ENCODE results near the gene MAP3K14. TPM values are rescaled to one million over a fixed set of nuclear protein-coding genes. Genes with fewer than 3 reads are reported as not detected.

MAP3K14 gene
- total and polyA plus RNA-seq, 4 donors, result 1.2 to 7.8 (median 4.2) TPM

- no peak overlapping the region for H3K27ac ChIP-seq (ENCODE audit: low read depth in 1 of 2, low read length in 2 of 2)
- whole genome bisulfite sequencing, result 80% methylated on average over 4 of the region's 4 CpGs
Measured at GRCh38 chr17:45353043-45353442, 36.2 kb upstream of the MAP3K14 start.

GRCh38 chr17:45351831-45352230 is 35.0 kb upstream of the MAP3K14 start:
- H3K4me1 ChIP-seq (ENCODE audit: control insufficient read depth in 4 of 4, insufficient read depth in 4 of 4, low read length in 3 of 4), result no peaks in the 10 kb centered on the region
- no peak overlapping the region for H3K27ac ChIP-seq (ENCODE audit: low read depth in 1 of 2, low read length in 2 of 2)
- no peak for DNase-seq (ENCODE audit: low spot score)
- H3K36me3 ChIP-seq (ENCODE audit: control insufficient read depth in 4 of 4, insufficient read depth in 3 of 4, low read depth in 1 of 4, low read length in 3 of 4), result no peaks in the 10 kb centered on the region
- no peak overlapping the region for H3K9ac ChIP-seq (ENCODE audit: low read depth in 1 of 2, low read length in 2 of 2)
- H3K4me3 ChIP-seq (ENCODE audit: low read depth in 1 of 3, low read length in 3 of 3), result no peak overlapping the region
- H3K9me3 ChIP-seq (ENCODE audit: control insufficient read depth in 4 of 4, low read length in 3 of 4), result peaks cover 0 to 3% (median 0%) of the 10 kb centered on the region in 4 donors
- WGBS, result 97% methylated on average over 2 of the region's 2 CpGs
- no peaks in the 10 kb centered on the region for H3K27me3 ChIP-seq (ENCODE audit: control insufficient read depth in 4 of 4, insufficient read depth in 4 of 4, low read length in 3 of 4)
- TF ChIP-seq RXRA (IDR thresholded peaks at IDR 0.05) (no peak), EGR1 (IDR thresholded peaks at IDR 0.05; ENCODE audit: low read depth in 2 of 2) (no peak), NR2F2 (IDR thresholded peaks at IDR 0.05) (no peak), MAX (IDR thresholded peaks at IDR 0.05) (no peak), HNF4G (IDR thresholded peaks at IDR 0.05) (no peak), GABPA (IDR thresholded peaks at IDR 0.05 in 1 of 2, conservative IDR thresholded peaks at IDR 0.05 in 1 of 2) (no peak), CTCF (IDR thresholded peaks at IDR 0.05; ENCODE audit: low read depth, low read length, missing input control) (no peak), TAF1 (conservative IDR thresholded peaks at IDR 0.05) (no peak)

More at GRCh38 chr17:45353043-45353442, 36.2 kb upstream of the MAP3K14 start:
- Histone ChIP-seq H3K9me3 (ENCODE audit: control insufficient read depth in 4 of 4, low read length in 3 of 4) (peaks cover 0 to 3% (median 0%) of the 10 kb centered on the region in 4 donors), H3K4me1 (ENCODE audit: control insufficient read depth in 4 of 4, insufficient read depth in 4 of 4, low read length in 3 of 4) (no peaks in the 10 kb centered on the region), H3K27me3 (ENCODE audit: control insufficient read depth in 4 of 4, insufficient read depth in 4 of 4, low read length in 3 of 4) (no peaks in the 10 kb centered on the region), H3K9ac (ENCODE audit: low read depth in 1 of 2, low read length in 2 of 2) (no peak overlapping the region), H3K36me3 (ENCODE audit: control insufficient read depth in 4 of 4, insufficient read depth in 3 of 4, low read depth in 1 of 4, low read length in 3 of 4) (no peaks in the 10 kb centered on the region), H3K4me3 (ENCODE audit: low read depth in 1 of 3, low read length in 3 of 3) (no peak overlapping the region)
- TF ChIP-seq TAF1 (conservative IDR thresholded peaks at IDR 0.05) (no peak), ZBTB33 (IDR thresholded peaks at IDR 0.05) (no peak), MAX (IDR thresholded peaks at IDR 0.05) (no peak), ATF3 (IDR thresholded peaks at IDR 0.05) (no peak), REST (IDR thresholded peaks at IDR 0.05) (no peak), RAD21 (IDR thresholded peaks at IDR 0.05) (no peak), RXRA (IDR thresholded peaks at IDR 0.05) (no peak), YY1 (IDR thresholded peaks at IDR 0.05) (no peak), FOXA2 (IDR thresholded peaks at IDR 0.05) (no peak)
- DNase-seq (ENCODE audit: low spot score), result no peak

All from liver (tissue), 9 donors.